Pancreas (tissue), 10 donors: ENCODE measurements around the gene NOS1AP. TPM values are rescaled to one million over a fixed set of nuclear protein-coding genes. Genes with fewer than 3 reads are reported as not detected.

Experiments
- ATAC-seq, 4 donors: fragments of 200-7000 bp; cut with Tn5 transposase; one replicate each; pipeline versions ENCODE4 v1.8.0 to v1.9.1; 2020; ENCODE audit warnings: mild to moderate bottlenecking in 4 of 4, moderate library complexity in 4 of 4
- DNase-seq, 6 donors: peaks; one replicate each; pipeline ENCODE4 v3.0.0-alpha.2; 2020
- FAIRE-seq: peaks from 2 replicates; lab custom pipeline; 2012; peaks lifted over from hg19 to GRCh38; lab: Jason Lieb, UNC
- H3K27ac ChIP-seq, 4 donors: fragments of 200-600 bp; sonication (generic); 1 replicate in 3 of 4; 2 replicates in 1 of 4; pipeline versions ENCODE4 v1.5.0 to v1.8.0; 2020
- H3K27me3 ChIP-seq, 4 donors: fragments of 200-600 bp; one replicate each; pipeline ENCODE4 v1.8.0; 2021
- H3K36me3 ChIP-seq, 3 donors: fragments of 200-600 bp; sonication (generic) in 1 of 3; one replicate each; pipeline versions ENCODE4 v1.5.0 to v1.8.0; 2020 to 2021
- H3K4me1 ChIP-seq, 3 donors: fragments of 200-600 bp; one replicate each; pipeline ENCODE4 v1.8.0; 2021
- H3K4me3 ChIP-seq, 4 donors: fragments of 200-600 bp; sonication (generic) in 2 of 4; one replicate each; pipeline versions ENCODE4 v1.5.0 to v1.8.0; 2020 to 2021
- H3K9me3 ChIP-seq, 4 donors: fragments of 200-600 bp; one replicate each; pipeline ENCODE4 v1.8.0; 2021
- CTCF ChIP-seq, 4 donors: fragments of 200-600 bp; sonication (generic) in 3 of 4; IDR thresholded peaks; one replicate each; pipeline versions ENCODE4 v1.5.0 to v1.8.0; 2021; ENCODE audit warnings: antibody characterized with exemption in 4 of 4
- WGBS, 2 donors: extraction: QIAGEN DNeasy Blood & Tissue Kit; methylation state at CpG; one replicate each; pipeline ENCODE4 v1.1.7; 2013; 5-methylcytosine and 5-hydroxymethylcytosine counted together
- intact Hi-C, 3 donors: fragments of 100-400 bp; cut with DNase I; formaldehyde crosslinking; loops; one replicate each; pipeline versions ENCODE4 v1.11.1 to v1.14.2; 2022
- polyA plus RNA-seq, 2 donors: library from polyadenylated mRNA; stranded (reverse); fragments of 200-250 nt; gene quantifications; one replicate each; pipeline ENCODE4 v1.2.3, GENCODE V29; 2013
- total RNA-seq, 6 donors: library from RNA; stranded (reverse); fragmentation: NEBNext Ultra II Directional in 4 of 6; extraction: Animal tissue kit (Norgen Biotek cat#: 25700) in 4 of 6; gene quantifications; one replicate each; pipeline versions ENCODE4 v1.2.1 to v1.2.4, GENCODE V29; 2021 to 2023
- donor health status: healthy with polysubstance abuse.
- donor health status: DM: no; HTN: no; CAD: no; lungs with moderate emphysema.
- donor health status: DM: no; HTN: no; CAD: no.
- donor health status: control.
- donor health status: control.
- donor health status: Bipolar disorder and iron deficiency.
- donor health status: DM: yes; HTN: yes; CAD: no.
- donor health status: DM: no; HTN: no; CAD: no.
- donor health status: DM: no; HTN: no; CAD: no.
- donor health status: DM: yes; HTN: yes; CAD: no.

Gene NOS1AP
- total and polyA plus RNA-seq, 8 donors: 0.40 to 2.8 (median 1.7) TPM

- WGBS, 2 donors: 72 to 75% methylated on average over 6 of the region's 6 CpGs
- Histone ChIP-seq H3K27ac (no peak overlapping the region), H3K36me3 (no peaks in the 10 kb centered on the region), H3K9me3 (no peaks in the 10 kb centered on the region), H3K27me3 (no peaks in the 10 kb centered on the region), H3K4me3 (no peak overlapping the region), H3K4me1 (no peaks in the 10 kb centered on the region)
- FAIRE-seq (no peak), DNase-seq (no peak), ATAC-seq (no peak)
- intact Hi-C loops: no loop called here
- no peak for TF ChIP-seq CTCF (IDR thresholded peaks at IDR 0.05)
These were observed 43.9 kb downstream of the NOS1AP start for GRCh38 chr1:162113419-162113818.

GRCh38 chr1:162117039-162117774 lies 47.7 kb downstream of the NOS1AP start:
- no peak for DNase-seq
- Histone ChIP-seq H3K9me3 (no peaks in the 10 kb centered on the region), H3K4me1 (no peaks in the 10 kb centered on the region), H3K27ac (no peak overlapping the region), H3K4me3 (no peak overlapping the region), H3K27me3 (no peaks in the 10 kb centered on the region), H3K36me3 (no peaks in the 10 kb centered on the region)
- FAIRE-seq: no peak
- intact Hi-C loops: no loop called here
- 79 to 82% methylated on average over 3 of the region's 3 CpGs for WGBS, 2 donors
- no peak for TF ChIP-seq CTCF (IDR thresholded peaks at IDR 0.05)
- no peak for ATAC-seq

GRCh38 chr1:162118063-162118462 lies 48.6 kb downstream of the NOS1AP start:
- 91 to 93% methylated on average over 9 of the region's 9 CpGs for WGBS, 2 donors
- no peaks in the 10 kb centered on the region for H3K4me1 ChIP-seq
- H3K9me3 ChIP-seq: no peaks in the 10 kb centered on the region
- H3K27me3 ChIP-seq: no peaks in the 10 kb centered on the region
- TF ChIP-seq CTCF (IDR thresholded peaks at IDR 0.05): no peak
- FAIRE-seq (no peak), ATAC-seq (no peak), DNase-seq (no peak)
- H3K4me3 ChIP-seq: no peak overlapping the region
- no peak overlapping the region for H3K27ac ChIP-seq
- H3K36me3 ChIP-seq: no peaks in the 10 kb centered on the region
- intact Hi-C loops: no loop called here

GRCh38 chr1:162128693-162129356 lies 59.3 kb downstream of the NOS1AP start:
- Histone ChIP-seq H3K36me3 (no peaks in the 10 kb centered on the region), H3K4me3 (no peak overlapping the region), H3K27me3 (no peaks in the 10 kb centered on the region), H3K4me1 (peaks cover 7 to 13% (median 9%) of the 10 kb centered on the region in 3 donors), H3K9me3 (no peaks in the 10 kb centered on the region), H3K27ac (no peak overlapping the region)
- DNase-seq: no peak
- ATAC-seq: no peak
- TF ChIP-seq CTCF (IDR thresholded peaks at IDR 0.05): no peak
- intact Hi-C loops: no loop called here
- WGBS, 2 donors: 88 to 95% methylated on average over 6 of the region's 6 CpGs
- no peak for FAIRE-seq

- no peak for DNase-seq
- TF ChIP-seq CTCF (IDR thresholded peaks at IDR 0.05): no peak
- Histone ChIP-seq H3K4me3 (no peak overlapping the region), H3K36me3 (no peaks in the 10 kb centered on the region), H3K27ac (no peak overlapping the region), H3K9me3 (no peaks in the 10 kb centered on the region), H3K4me1 (peaks cover 7 to 13% (median 9%) of the 10 kb centered on the region in 3 donors), H3K27me3 (no peaks in the 10 kb centered on the region)
- intact Hi-C loops: no loop called here
- WGBS, 2 donors: 99% methylated on average over 2 of the region's 2 CpGs
- FAIRE-seq: no peak
- no peak for ATAC-seq
These were observed 60.8 kb downstream of the NOS1AP start for GRCh38 chr1:162130308-162130707.
